Measurements from ENCODE around the gene PUSL1. TPM values are rescaled to one million over a fixed set of nuclear protein-coding genes. Genes with fewer than 3 reads are reported as not detected.
A peak's percentile ranks its signal among the peaks of the same experiment; 100 is the strongest.

Gene PUSL1
- total and polyA plus RNA-seq, 2 of the 13 experiments (the other 11 are each of a cell fraction or from before 2014, with no cell fraction given): 8.3 to 22.2 TPM

DNA sequence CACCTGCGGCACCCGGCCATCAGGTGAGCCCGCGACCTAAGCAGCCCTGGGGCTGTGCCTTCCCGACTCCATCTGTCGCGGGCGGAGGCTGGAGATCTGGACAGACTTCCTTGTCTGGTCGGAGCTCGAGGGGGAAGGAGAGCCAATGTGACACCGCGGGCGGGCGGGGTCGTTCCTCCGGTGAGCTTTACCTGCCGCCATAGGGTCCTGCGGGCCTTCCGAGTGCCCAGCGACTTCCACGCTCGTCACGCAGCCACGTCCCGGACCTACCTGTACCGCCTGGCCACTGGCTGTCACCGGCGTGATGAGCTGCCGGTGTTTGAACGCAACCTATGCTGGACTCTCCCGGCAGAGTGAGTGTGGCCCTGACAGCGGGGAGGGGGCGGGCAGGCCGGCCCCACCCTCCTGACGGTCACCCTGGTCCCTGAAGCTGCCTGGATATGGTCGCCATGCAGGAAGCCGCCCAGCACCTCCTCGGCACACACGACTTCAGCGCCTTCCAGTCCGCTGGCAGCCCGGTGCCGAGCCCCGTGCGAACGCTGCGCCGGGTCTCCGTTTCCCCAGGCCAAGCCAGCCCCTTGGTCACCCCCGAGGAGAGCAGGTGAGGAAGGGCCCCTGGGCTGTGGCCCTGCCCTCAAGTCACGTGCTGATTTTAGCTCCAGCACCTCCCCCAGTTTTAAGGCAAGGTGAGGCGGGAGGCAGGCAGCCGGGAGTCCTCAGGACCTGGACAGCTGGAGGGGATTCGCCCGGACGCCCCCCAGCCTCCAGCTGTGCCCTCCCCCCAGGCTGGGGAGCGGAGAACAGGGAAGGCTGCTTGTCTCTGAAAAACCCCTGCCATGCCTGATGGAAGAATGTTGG is 1.1 kb downstream of the PUSL1 start (continued):
- TF ChIP-seq, protein P1, sequence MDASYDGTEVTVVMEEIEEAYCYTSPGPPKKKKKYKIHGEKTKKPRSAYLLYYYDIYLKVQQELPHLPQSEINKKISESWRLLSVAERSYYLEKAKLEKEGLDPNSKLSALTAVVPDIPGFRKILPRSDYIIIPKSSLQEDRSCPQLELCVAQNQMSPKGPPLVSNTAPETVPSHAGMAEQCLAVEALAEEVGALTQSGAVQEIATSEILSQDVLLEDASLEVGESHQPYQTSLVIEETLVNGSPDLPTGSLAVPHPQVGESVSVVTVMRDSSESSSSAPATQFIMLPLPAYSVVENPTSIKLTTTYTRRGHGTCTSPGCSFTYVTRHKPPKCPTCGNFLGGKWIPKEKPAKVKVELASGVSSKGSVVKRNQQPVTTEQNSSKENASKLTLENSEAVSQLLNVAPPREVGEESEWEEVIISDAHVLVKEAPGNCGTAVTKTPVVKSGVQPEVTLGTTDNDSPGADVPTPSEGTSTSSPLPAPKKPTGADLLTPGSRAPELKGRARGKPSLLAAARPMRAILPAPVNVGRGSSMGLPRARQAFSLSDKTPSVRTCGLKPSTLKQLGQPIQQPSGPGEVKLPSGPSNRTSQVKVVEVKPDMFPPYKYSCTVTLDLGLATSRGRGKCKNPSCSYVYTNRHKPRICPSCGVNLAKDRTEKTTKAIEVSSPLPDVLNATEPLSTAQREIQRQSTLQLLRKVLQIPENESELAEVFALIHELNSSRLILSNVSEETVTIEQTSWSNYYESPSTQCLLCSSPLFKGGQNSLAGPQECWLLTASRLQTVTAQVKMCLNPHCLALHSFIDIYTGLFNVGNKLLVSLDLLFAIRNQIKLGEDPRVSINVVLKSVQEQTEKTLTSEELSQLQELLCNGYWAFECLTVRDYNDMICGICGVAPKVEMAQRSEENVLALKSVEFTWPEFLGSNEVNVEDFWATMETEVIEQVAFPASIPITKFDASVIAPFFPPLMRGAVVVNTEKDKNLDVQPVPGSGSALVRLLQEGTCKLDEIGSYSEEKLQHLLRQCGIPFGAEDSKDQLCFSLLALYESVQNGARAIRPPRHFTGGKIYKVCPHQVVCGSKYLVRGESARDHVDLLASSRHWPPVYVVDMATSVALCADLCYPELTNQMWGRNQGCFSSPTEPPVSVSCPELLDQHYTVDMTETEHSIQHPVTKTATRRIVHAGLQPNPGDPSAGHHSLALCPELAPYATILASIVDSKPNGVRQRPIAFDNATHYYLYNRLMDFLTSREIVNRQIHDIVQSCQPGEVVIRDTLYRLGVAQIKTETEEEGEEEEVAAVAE (CRISPR knock-in tag; IDR thresholded peaks at IDR 0.05; ENCODE audit: borderline replicate concordance): no peak
- TF ChIP-seq FOSL2 (CRISPR knock-in tag; IDR thresholded peaks at IDR 0.05) (no peak), MEF2D (CRISPR knock-in tag; IDR thresholded peaks at IDR 0.05) (no peak), ZNF501 (CRISPR knock-in tag; IDR thresholded peaks at IDR 0.05) (no peak), ZMAT3 (CRISPR knock-in tag; conservative IDR thresholded peaks at IDR 0.05) (0 out of 2 replicates have a peak, but pooled peaks have one; percentile 1), AGO2 (optimal IDR thresholded peaks at IDR 0.05; ENCODE audit: low read depth, low read length) (peak; percentile 79), ZNF207 (IDR thresholded peaks at IDR 0.05; ENCODE audit: borderline replicate concordance) (no peak), POLR2G (IDR thresholded peaks at IDR 0.05; ENCODE audit: low read depth, low read length) (peak; percentile 41), SP4 (CRISPR knock-in tag; IDR thresholded peaks at IDR 0.05) (no peak), ZNF558 (CRISPR knock-in tag; IDR thresholded peaks at IDR 0.05; ENCODE audit: borderline replicate concordance) (no peak), PAWR (CRISPR knock-in tag; IDR thresholded peaks at IDR 0.05; ENCODE audit: borderline replicate concordance) (no peak)
- TF ChIP-seq, protein P2, sequence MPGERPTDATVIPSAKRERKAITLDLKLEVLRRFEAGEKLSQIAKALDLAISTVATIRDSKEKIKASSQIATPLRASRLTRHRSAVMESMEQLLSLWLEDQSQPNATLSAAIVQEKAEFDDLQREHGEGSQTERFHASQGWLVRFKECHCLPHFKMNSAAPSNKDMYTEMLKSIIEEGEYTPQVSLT (CRISPR knock-in tag; IDR thresholded peaks at IDR 0.05; ENCODE audit: borderline replicate concordance, low read depth): no peak
- TF ChIP-seq, protein P3, sequence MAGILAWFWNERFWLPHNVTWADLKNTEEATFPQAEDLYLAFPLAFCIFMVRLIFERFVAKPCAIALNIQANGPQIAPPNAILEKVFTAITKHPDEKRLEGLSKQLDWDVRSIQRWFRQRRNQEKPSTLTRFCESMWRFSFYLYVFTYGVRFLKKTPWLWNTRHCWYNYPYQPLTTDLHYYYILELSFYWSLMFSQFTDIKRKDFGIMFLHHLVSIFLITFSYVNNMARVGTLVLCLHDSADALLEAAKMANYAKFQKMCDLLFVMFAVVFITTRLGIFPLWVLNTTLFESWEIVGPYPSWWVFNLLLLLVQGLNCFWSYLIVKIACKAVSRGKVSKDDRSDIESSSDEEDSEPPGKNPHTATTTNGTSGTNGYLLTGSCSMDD (CRISPR knock-in tag; IDR thresholded peaks at IDR 0.05): no peak
- TF ChIP-seq, protein P4, sequence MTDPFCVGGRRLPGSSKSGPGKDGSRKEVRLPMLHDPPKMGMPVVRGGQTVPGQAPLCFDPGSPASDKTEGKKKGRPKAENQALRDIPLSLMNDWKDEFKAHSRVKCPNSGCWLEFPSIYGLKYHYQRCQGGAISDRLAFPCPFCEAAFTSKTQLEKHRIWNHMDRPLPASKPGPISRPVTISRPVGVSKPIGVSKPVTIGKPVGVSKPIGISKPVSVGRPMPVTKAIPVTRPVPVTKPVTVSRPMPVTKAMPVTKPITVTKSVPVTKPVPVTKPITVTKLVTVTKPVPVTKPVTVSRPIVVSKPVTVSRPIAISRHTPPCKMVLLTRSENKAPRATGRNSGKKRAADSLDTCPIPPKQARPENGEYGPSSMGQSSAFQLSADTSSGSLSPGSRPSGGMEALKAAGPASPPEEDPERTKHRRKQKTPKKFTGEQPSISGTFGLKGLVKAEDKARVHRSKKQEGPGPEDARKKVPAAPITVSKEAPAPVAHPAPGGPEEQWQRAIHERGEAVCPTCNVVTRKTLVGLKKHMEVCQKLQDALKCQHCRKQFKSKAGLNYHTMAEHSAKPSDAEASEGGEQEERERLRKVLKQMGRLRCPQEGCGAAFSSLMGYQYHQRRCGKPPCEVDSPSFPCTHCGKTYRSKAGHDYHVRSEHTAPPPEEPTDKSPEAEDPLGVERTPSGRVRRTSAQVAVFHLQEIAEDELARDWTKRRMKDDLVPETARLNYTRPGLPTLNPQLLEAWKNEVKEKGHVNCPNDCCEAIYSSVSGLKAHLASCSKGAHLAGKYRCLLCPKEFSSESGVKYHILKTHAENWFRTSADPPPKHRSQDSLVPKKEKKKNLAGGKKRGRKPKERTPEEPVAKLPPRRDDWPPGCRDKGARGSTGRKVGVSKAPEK (CRISPR knock-in tag; IDR thresholded peaks at IDR 0.05; ENCODE audit: borderline replicate concordance): no peak
- TF ChIP-seq, protein P5, sequence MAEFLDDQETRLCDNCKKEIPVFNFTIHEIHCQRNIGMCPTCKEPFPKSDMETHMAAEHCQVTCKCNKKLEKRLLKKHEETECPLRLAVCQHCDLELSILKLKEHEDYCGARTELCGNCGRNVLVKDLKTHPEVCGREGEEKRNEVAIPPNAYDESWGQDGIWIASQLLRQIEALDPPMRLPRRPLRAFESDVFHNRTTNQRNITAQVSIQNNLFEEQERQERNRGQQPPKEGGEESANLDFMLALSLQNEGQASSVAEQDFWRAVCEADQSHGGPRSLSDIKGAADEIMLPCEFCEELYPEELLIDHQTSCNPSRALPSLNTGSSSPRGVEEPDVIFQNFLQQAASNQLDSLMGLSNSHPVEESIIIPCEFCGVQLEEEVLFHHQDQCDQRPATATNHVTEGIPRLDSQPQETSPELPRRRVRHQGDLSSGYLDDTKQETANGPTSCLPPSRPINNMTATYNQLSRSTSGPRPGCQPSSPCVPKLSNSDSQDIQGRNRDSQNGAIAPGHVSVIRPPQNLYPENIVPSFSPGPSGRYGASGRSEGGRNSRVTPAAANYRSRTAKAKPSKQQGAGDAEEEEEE (CRISPR knock-in tag; IDR thresholded peaks at IDR 0.05; ENCODE audit: borderline replicate concordance): no peak
- TF ChIP-seq, protein P6, sequence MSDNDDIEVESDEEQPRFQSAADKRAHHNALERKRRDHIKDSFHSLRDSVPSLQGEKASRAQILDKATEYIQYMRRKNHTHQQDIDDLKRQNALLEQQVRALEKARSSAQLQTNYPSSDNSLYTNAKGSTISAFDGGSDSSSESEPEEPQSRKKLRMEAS (IDR thresholded peaks at IDR 0.05): 0 out of 2 replicates have a peak, but pooled peaks have one; percentile 25

Data from HepG2 (cell line).